ENCODE data around the gene ELL2. TPM values are rescaled to one million over a fixed set of nuclear protein-coding genes. Genes with fewer than 3 reads are reported as not detected.

Gene ELL2
- total RNA-seq, 2 donors from 2014 or later, result 39.1 to 77.7 TPM

DNA sequence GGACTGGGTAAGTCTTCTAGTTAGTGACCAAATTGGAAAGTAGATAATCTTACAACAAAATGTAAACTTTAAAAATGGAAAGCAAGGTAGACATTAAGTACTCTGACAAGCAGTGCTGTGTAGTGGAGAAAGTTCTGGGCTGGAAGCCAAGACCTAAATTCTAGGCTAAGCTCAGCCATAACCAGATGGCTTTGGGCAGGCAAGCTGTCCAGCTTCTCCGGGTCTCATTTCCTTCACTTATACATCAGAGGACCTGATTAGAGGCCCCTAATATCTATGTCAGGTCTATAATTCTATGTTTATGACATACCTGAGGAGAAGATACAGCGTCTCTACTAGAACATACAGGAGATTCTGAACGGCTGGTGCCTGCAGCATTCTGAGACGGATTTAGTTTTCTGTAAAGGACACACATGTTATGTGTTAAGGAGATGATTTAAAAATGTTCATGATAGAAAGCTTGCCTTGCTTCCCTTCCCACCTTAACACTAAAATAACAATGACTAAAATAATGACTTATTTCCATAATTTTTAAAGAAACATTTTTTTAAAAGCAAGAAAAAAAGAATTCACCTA, 61.2 kb downstream of the ELL2 start:
- intact Hi-C loops (cut with DNase I), result loop anchor here in 1 of 2 donors (10.0 kb wide), 1 partner anchor 54 kb away; no protein-coding TSS in a partner anchor
- DNase-seq (no peak), ATAC-seq (peak; percentile 85 to 88)

- ATAC-seq (peak in 1 of 2 donors; percentile 25), DNase-seq (no peak)
- intact Hi-C loops (cut with DNase I), result loop anchor here in 1 of 2 donors (10.0 kb wide), 1 partner anchor 55 kb away; no protein-coding TSS in a partner anchor
Measured at GRCh38 chr5:95899829-95900228, 61.8 kb downstream of the ELL2 start.

DNA sequence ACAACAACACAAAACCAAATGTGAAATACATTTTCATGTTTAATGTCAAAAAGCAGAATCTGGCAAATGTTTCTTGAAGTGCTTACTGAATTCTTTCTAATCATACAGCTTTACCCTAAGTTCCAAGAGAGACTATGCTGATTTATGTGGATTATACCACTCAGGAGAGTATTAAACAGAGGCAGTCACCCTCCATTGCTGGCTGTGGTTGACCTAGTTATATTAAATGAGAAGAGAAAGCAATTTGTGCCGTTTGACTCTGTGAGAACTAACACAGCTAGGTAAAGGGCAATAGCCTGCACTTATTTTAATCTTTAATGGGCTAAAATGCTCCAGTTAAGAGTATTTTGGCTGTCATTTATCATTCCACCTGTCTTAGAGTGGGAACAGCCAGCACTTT, 62.6 kb downstream of the ELL2 start:
- DNase-seq (no peak), ATAC-seq (no peak)
- intact Hi-C loops (cut with DNase I), result no loop called here

GRCh38 chr5:95895771-95896170, 65.9 kb downstream of the ELL2 start:
- DNase-seq, result no peak
- ATAC-seq, result no peak
- intact Hi-C loops (cut with DNase I), result no loop called here

GRCh38 chr5:95895251-95895650, 66.4 kb downstream of the ELL2 start:
- ATAC-seq (no peak), DNase-seq (no peak)
- intact Hi-C loops (cut with DNase I), result no loop called here

DNA sequence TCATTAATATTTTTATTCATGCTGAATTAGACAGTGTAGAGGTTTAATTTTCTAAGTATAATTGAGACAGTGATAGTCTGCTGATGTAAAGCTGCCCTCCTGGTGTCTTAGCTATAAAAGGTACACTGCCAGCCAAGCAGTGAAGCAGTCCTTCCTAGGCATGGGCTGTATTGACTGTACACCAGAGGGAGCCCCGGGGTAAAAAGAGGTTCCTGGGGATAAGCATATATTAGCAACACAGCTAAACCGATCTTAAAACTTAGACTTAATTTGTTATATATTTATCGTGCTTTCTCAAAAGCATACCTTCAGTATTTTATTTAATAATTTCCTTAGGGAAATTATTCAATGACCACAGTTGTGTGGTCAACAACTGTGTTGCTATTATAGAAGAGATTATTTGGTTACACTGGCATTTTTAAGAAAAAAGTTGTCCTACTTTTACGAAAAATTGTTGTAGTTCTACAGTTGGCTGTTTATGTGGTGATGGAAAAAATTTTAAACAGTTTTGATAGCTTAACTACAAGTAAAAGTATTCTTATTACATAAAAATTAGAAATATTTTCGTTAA, 68.8 kb downstream of the ELL2 start:
- intact Hi-C loops (cut with DNase I), result no loop called here
- DNase-seq, result no peak
- ATAC-seq, result peak; percentile 57 to 67

GRCh38 chr5:95891499-95891898, 70.2 kb downstream of the ELL2 start:
- intact Hi-C loops (cut with DNase I), result no loop called here
- DNase-seq (no peak), ATAC-seq (no peak)

GRCh38 chr5:95889076-95889475, 72.6 kb downstream of the ELL2 start:
- no peak for ATAC-seq
- DNase-seq, result no peak
- intact Hi-C loops (cut with DNase I), result no loop called here

GRCh38 chr5:95887977-95888376, 73.7 kb downstream of the ELL2 start:
- ATAC-seq, result no peak
- intact Hi-C loops (cut with DNase I), result no loop called here
- DNase-seq, result no peak

GRCh38 chr5:95886340-95887044, 75.2 kb downstream of the ELL2 start:
- DNase-seq, result no peak
- no peak for ATAC-seq
- intact Hi-C loops (cut with DNase I), result no loop called here

- intact Hi-C loops (cut with DNase I), result no loop called here
- DNase-seq (no peak), ATAC-seq (no peak)
Measured at GRCh38 chr5:95884511-95884910, 77.1 kb downstream of the ELL2 start.

GRCh38 chr5:95884017-95884325, 77.7 kb downstream of the ELL2 start:
- ATAC-seq (peak; percentile 25 to 62), DNase-seq (no peak)
- intact Hi-C loops (cut with DNase I), result no loop called here

DNA sequence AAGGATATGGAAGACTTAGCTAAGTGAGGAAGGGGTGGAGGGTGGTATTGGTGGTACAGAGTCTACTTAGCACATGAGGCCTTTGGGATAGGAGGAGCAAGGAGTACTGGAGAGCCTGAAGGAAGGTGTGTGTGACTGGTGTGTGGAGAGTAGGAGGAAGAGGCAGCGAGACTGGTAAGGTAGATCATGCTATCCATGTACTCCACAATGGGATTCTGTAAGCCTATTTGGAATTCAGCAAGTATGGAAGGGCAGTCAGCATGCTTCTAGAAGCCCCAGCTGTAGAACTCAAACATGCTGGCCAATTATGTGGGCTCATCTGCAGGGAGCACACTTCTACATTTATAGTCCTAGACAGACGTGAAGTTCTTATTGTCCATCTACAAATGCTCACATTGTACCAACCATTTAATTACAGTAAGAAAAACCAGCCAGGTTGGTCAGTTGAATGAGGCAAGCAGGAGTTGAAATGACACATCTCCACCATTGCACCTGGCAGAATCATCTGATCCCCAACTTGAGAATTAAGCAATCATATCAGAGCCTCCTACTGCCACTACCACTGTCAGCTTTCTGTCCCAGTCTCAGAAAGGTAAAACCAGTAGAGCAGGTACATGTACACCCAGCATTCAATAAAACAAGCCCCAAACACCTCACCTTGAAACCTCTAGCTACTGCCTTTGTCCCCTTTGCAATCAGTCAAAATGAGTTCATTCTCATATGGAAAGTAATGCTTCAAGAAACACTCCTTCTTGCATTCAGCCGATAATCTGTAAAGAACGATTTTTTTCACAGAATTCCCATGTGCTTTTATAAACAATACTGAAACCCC, 78.2 kb downstream of the ELL2 start:
- intact Hi-C loops (cut with DNase I), result no loop called here
- ATAC-seq (peak in 1 of 2 donors; percentile 15), DNase-seq (no peak)

GRCh38 chr5:95881833-95882232, 79.8 kb downstream of the ELL2 start:
- DNase-seq, result no peak
- peak; percentile 30 to 55 for ATAC-seq
- intact Hi-C loops (cut with DNase I), result no loop called here

DNA sequence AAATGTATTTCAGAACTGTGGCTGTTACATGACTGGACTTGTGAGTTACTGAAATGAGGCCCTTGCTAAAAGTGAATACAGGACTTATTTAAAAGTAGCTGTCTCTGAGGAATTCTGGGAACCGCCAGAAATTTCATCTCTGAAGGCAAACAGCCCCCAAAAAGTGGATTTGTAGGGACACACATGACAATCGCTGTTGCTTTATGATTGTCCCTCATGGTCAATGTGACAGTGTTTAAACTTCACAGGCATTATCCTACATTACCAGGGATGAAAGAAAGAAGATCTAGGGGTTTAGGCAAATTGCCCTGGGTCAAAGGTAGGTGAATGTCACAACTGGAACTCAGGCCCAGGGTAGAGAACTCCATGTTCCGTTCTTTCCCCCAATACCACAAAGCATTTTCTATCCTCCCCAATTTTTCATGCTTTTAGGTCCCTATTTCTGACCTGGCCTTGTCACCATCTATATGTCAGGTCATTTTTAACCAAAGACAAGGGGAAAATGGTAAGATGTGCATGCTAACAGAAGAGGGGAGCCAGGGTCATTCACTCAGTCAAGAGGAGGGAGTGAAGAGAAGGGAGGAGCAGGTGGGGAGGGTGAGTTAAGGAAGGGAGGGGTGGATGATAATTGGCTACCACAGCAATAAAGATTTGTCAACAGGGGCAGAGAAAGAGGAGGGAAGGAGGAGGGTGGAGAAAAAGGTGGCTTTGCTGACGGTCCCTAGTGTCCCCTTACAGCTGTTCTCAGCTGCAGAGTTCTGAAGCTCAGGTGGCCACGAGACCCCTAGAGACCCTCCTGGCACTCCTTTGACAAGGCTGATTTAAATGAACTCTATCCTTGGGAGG, 81.3 kb downstream of the ELL2 start:
- ATAC-seq (no peak), DNase-seq (no peak)
- intact Hi-C loops (cut with DNase I), result no loop called here

GRCh38 chr5:95879661-95880060, 82.0 kb downstream of the ELL2 start:
- intact Hi-C loops (cut with DNase I), result no loop called here
- ATAC-seq, result no peak
- no peak for DNase-seq

GRCh38 chr5:95878417-95879323, 83.0 kb downstream of the ELL2 start:
- intact Hi-C loops (cut with DNase I), result no loop called here
- ATAC-seq, result no peak
- DNase-seq, result no peak

DNA sequence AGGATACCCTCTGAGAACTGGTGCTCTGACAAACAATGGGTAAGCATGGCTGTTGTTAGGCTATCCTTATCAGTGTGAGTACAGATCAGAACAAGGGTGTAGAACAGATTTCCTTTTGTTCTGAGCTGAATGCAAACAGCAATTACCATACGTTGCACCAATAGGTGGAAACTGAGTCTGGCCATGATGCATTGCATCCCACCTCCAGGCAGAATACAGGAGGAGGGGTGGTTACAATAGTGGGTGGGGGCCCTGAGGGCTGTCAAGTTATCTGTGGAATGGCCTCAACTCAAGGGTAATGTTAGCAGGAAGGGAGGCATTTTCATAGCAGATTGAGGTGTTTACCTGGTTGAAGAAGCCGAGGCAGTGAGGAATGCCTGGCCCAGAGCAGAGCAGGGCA, 84.9 kb downstream of the ELL2 start:
- intact Hi-C loops (cut with DNase I), result no loop called here
- ATAC-seq (no peak), DNase-seq (no peak)

Measured in left cardiac atrium (tissue), 4 donors.